Nasal cavity respiratory epithelium epithelial cell of viscerocranial mucosa (primary cell): ENCODE results near the gene CDH2. TPM values are rescaled to one million over a fixed set of nuclear protein-coding genes. Genes with fewer than 3 reads are reported as not detected.

Source experiments
- total RNA-seq: library from RNA; depleted of rRNA; stranded (reverse); fragments of >200 nt; gene quantifications from 2 replicates; pipeline ENCODE4 v1.2.3, GENCODE V29; 2014

The CDH2 gene
- 0.34 and 6.9 TPM in 2 replicates for total RNA-seq

GRCh38 chr18:28176948-28177827 is at the start of gene CDH2:
TSS of gene CDH2 (minus strand) at chr18:28177130. CDS start at chr18:28177022, 108 bp downstream.

